A204.1 (cell line): ENCODE measurements around the gene MARCHF3.
"Not testable (repeated sequence)": the region's sequence is repeated elsewhere in the genome, so short reads cannot be mapped to it uniquely, and the experiment has no call there.

Experiments used
- FAIRE-seq: peaks from 2 replicates; lab custom pipeline; 2012; peaks lifted over from hg19 to GRCh38; lab: Jason Lieb, UNC

The MARCHF3 gene

GRCh38 chr5:126871441-126871840 lies 158.9 kb downstream of the MARCHF3 start:
- FAIRE-seq, result no peak

DNA sequence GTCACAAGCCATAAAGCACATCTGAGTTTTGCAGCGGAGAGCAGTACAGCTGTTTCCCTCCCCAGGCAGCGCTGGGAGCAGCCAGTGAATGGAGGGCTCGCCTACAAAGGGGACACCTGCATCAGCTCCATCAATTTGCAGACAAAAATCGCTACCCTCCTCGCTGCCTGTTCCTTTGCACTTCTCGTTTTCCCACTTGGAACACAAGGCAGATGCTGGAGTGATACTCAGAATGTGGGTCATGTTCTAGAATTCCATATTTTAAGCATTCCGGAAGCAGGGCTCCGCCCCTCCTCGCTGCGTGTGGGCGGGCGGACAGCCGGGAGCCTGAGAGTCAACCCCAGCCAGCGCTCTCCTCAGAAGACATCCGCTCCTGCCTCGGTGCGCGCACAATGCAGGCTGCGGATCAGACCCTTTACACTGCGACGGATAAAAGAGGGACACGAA lies 161.3 kb downstream of the MARCHF3 start:
- no peak for FAIRE-seq

DNA sequence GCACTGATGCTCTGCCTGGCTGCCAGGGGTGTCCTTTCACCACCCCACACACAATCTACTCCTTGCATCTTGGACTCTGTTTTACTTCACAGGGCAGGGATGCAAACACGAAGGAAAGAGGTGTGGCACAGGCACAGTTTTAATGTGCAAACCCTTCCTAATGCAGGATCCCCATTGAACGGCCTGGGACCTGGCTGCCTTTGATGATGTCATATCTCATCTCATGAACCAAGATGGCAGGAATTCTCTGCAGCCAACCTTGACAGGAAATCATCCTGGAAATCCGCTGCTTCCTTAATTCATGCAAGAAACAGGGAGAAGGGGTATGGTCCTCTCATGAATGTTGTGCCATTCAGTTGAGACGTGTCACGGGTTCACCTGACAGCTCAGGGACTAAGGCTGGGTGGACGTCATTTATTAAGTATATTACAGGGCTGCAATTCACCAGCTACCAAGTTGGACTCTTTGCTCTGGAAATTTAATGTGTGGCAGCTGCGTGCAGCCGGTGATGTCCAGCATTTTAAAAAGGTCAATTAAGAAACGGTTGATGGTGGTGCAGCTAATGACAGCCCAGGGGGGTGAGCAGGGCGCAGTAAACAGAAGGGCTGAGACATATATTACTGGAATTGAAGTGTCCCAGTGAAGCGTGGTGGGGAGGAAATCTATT lies 161.9 kb downstream of the MARCHF3 start:
- FAIRE-seq, result no peak

DNA sequence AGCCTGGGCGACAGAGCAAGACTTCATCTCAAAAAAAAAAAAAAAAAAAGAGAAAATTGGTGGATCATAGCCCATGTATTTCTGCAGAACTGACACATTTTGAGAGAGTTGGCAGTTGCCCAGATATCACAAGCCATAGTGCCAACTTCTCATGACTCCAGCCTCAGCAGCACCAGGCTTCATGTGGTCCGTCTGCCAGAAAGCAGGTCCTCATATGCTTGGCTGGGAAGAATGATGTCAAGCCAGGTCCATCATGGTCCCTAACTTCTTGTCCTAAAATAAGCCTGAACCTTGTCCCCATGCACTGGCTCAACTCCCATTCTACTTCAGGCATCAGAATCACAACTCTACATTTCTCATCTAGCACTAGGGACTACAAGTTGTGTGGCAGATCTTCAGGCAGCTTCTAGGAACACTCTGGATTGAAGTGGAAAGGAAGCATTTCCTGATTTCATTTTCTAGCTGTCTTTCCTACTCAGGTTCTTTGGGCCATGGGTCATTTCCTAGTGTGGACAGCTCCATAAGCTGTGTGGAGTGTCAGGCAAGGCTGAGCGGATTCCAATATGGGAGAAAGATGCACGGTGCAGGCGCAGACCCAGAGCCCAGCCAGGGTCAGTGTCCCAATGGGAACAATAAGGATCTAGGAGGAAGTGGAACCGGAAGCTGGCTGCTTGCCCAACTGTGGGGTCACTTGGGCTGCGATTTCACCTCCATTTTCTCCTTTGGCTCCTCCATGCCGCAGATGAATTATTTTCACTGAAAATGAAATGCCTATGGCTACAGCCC lies 163.3 kb downstream of the MARCHF3 start:
- no peak for FAIRE-seq

DNA sequence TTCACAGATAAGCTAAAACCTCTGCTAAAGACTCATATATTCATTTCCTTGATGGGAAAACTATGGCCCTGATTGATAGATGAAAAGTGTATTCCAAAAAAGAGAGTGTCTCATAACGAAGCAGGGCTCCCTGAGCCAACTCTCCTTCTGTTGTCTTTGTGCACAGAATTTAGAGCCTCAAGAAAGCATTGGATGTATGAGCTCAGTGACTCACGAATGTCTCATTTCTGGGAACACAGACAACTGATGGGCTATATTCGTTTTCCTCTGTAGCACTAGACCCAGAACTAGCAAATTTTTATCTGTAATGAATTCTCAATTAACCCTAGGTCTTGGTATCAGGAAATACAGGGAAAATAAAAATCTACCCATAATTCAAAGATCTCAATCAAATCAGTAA lies 165.1 kb downstream of the MARCHF3 start:
- FAIRE-seq, result no peak

DNA sequence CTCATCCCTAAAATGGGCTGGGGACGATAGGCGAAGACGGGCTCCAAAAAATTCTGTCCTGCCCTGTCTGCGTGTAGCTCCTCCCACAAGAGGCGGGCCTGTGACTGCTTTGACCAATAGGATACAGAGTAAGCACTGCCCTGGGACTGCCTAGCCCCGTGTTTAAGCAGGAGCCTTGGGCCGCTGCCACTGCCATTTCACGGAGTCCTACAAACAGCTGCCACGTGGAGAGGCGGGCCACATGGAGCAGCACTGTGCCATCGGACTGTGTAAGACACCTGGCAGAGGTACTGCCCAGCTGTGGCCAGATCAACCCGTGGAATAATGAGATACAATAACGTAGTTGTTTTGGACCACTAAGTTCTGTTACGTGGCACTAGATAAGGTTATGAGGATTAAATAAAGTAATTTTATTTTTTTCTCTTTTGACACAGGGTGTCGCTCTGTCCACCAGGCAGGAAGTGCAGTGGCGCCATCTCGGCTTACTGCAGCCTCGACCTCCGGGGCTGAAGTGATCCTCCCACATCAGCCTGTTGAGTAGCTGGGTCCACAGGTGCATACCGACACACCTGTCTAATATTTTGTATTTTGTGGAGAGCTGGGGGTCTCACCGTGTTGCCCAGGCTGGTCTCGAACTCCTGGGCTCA lies 166.2 kb downstream of the MARCHF3 start:
- FAIRE-seq, result no peak

DNA sequence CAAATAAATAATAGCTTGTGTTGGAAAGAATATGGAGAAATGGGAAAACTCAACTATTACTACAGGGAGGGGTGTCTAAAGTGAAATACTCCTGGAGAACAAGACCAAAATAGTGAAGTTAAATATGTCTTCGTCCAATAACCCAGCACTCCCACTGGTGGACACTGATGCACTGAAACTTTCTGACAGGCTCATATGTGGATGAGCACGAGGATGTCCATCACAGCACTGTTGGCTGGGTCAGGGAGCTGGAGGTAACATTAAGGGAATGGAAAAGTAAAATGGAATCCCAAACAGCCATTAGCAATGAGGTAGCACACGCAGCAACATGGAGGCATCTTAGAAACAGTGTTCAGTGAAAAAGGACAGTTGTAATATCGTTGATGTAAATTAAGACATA lies 167.0 kb downstream of the MARCHF3 start:
- no peak for FAIRE-seq

- FAIRE-seq, result no peak
These were observed 171.9 kb downstream of the MARCHF3 start for GRCh38 chr5:126858441-126858840.

DNA sequence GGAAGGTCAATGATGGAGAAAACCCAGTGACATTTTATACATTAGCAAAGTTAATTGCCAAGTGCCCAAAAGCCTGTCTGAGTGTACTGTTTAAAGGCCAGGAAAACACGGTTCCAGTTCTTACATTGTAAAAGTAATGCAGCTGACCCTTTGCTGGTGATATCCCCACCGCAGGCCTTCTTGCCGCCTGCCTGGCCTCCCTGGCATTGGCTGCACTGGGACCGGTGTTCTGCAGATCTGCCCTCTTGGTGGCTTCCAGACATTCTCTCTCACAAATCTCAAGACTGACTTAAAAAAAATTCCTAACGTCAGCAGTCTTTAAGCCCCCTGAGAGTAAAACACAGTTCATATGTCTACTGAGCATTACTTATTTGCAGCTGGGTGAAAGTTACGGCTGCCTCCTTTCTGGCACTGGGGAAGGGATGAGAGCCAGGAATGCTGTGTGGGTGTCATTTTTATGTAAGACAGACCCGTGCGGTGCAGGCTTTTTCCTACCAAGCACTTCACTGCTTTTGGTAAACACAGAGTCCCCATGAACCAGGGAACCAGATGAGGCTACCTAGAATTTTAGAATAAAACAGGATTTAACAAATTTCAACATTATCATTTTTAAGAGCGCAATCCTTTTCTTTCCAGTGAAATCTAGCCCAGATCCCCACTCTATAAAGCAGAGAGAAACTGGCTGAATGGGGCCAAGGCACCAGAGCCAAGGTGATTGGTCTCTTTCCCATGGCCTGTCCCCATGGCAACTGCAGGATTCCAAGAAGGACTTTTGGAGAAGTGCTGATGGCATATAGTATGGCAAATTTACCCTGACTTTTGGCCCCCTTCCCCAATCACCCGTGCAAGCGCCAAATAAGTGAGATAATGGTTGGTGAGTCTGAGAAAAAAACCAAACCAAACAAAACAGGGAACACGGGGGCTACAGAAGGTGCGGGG lies 172.6 kb downstream of the MARCHF3 start:
- FAIRE-seq, result no peak

GRCh38 chr5:126855266-126855665 lies 175.1 kb downstream of the MARCHF3 start:
- FAIRE-seq, result no peak

- no peak for FAIRE-seq
These were observed 175.7 kb downstream of the MARCHF3 start for GRCh38 chr5:126854526-126855110.

DNA sequence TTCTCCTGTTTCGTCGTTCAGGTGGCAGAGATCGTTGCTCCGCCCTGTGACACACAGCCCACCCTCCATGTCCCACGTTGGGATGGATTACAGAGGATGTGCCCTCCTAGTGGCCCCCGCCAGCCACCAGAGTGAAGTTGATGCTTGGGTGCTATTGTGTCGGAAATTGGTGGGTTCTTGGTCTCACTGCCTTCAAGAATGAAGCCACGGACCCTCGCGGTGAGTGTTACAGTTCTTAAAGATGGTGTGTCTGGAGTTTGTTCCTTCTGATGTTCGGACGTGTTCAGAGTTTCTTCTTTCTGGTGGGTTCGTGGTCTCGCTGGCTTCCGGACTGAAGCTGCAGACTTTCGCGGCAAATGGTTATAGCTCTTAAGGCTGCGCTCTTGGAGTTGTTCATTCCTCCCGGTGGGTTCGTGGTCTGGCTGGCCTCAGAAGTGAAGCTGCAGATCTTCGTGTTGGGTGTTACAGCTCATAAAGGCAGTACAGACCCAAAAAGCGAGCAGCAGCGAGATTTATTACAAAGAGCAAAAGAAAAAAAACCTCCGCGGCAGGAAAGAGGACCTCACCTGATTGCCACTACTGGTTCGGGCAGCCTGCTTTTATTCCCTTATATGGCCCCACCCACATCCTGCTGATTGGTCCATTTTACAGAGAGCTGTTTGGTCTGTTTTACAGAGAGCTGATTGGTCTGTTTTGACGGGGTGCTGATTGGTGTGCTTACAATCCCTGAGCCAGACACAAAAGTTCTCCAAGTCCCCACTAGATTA lies 176.6 kb downstream of the MARCHF3 start:
- FAIRE-seq, result not testable (repeated sequence)

DNA sequence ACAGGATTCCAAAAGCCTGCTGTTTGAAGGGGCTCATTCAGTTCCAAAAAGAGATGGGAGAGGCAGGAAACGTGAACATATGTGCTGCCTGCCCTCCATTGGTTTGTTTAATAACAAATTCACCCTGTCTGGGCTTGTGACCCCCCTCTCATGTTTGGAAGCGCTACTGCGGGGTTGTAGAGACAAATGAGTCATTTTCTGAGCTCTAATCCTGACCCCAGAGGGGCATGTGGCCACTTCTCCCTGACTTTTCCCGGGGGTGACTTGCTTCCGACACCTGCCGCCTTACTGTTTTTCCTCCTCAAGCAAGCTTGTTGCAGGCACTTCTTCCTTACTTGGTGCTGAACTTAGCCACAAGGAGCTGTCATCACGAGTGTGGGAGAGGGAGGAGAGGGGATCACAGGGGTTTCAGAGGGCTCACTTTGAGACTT lies 177.5 kb downstream of the MARCHF3 start:
- no peak for FAIRE-seq

- no peak for FAIRE-seq
These were observed 178.2 kb downstream of the MARCHF3 start for GRCh38 chr5:126852091-126852571.

GRCh38 chr5:126851501-126852011 lies 178.8 kb downstream of the MARCHF3 start:
- FAIRE-seq, result no peak

- no peak for FAIRE-seq
These were observed 181.2 kb downstream of the MARCHF3 start for GRCh38 chr5:126849101-126849678.

DNA sequence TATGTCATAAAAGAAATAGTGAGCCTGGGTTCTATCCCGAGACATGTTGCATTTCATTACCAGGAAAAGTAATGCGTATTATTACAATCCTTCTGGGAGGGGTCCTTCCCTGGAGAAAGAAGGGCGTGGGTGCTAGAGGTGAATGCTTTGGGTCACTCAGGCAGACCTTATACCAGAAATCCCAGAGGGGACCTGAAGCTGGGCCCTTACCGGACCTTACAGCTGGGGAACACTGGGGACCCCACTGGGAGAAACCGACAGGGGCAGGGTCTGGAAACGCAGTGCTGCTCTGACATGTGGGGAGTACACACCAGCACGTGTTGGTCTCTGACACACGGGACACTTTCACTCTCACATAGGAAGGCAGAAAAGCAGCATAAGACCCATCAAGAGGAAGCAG lies 182.1 kb downstream of the MARCHF3 start:
- no peak for FAIRE-seq

GRCh38 chr5:126847826-126848251 lies 182.5 kb downstream of the MARCHF3 start:
- no peak for FAIRE-seq

- FAIRE-seq, result no peak
These were observed 182.9 kb downstream of the MARCHF3 start for GRCh38 chr5:126847456-126847820.
